A549 (cell line): ENCODE measurements around the gene ARPC2. TPM values are rescaled to one million over a fixed set of nuclear protein-coding genes. Genes with fewer than 3 reads are reported as not detected.

Source experiments
- ATAC-seq, 2 experiments: fragments of 200-7000 bp in 1 of 2; fragments of >200 bp in 1 of 2; cut with Nextera tagmentation in 1 of 2; cut with Tn5 transposase in 1 of 2; 3 replicates each; pipeline versions ENCODE4 v1.8.0 to v1.9.1; 2018 to 2020; ENCODE audit warnings: mild to moderate bottlenecking in 1 of 2, moderate library complexity in 1 of 2
- CTCF ChIA-PET: fragments of 300-600 bp; sonication (Branson Sonifier 250); formaldehyde crosslinking; extraction: SDS; loops from one replicate; lab custom pipeline; 2021; ENCODE audit warnings: antibody characterized with exemption, inconsistent platforms; lab: Yijun Ruan, JAX
- POLR2A ChIA-PET: fragments of 350-600 bp; formaldehyde crosslinking; extraction: SDS; loops from one replicate; lab custom pipeline; 2021; ENCODE audit warnings: antibody characterized with exemption, inconsistent platforms; lab: Yijun Ruan, JAX
- DNase-seq, 2 experiments: peaks; one replicate each; pipeline versions ENCODE4 v3.0.0 to v3.0.0-alpha.2; 2011 to 2016; ENCODE audit warnings: low read depth in 1 of 2, low spot score in 1 of 2
- FAIRE-seq: peaks from 2 replicates; lab custom pipeline; 2011; peaks lifted over from hg19 to GRCh38; lab: Jason Lieb, UNC
- H3K27ac ChIP-seq, 2 experiments: fragments of >200 bp; sonication (Bioruptor Twin); formaldehyde crosslinking; 3 replicates each; pipeline ENCODE4 v1.5.1; 2016 to 2017
- H3K4me1 ChIP-seq: fragments of >200 bp; sonication (Bioruptor Twin); formaldehyde crosslinking; 3 replicates; pipeline ENCODE4 v1.6.1; 2016
- H3K4me2 ChIP-seq: fragments of >200 bp; sonication (Bioruptor Twin); formaldehyde crosslinking; 3 replicates; pipeline ENCODE4 v1.6.1; 2016
- H3K4me3 ChIP-seq: fragments of >200 bp; sonication (Bioruptor Twin); formaldehyde crosslinking; 3 replicates; pipeline ENCODE4 v1.5.1; 2016
- H3K9me3 ChIP-seq: fragments of >200 bp; sonication (Bioruptor Twin); formaldehyde crosslinking; 3 replicates; pipeline ENCODE4 v1.6.1; 2016
- BCL3 ChIP-seq: fragments of >200 bp; sonication (Bioruptor Twin); formaldehyde crosslinking; IDR thresholded peaks from 3 replicates; pipeline ENCODE4 v1.6.1; 2016
- BHLHE40 ChIP-seq: IDR thresholded peaks from 2 replicates; pipeline ENCODE4 v1.6.1; 2012; ENCODE audit warnings: low read depth, low read length, inconsistent platforms
- CEBPB ChIP-seq, 2 experiments: fragments of >200 bp in 1 of 2; sonication (Bioruptor Twin) in 1 of 2; formaldehyde crosslinking in 1 of 2; IDR thresholded peaks; 2 replicates each; pipeline ENCODE4 v1.6.1; 2012 to 2016
- CHD2 ChIP-seq: fragments of 150-350 bp; IDR thresholded peaks from 2 replicates; pipeline ENCODE4 v1.6.1; 2014; ENCODE audit warnings: low read length; ENCODE audit not compliant: partially characterized antibody
- EHF ChIP-seq: fragments of 250-450 bp; sonication (Bioruptor Pico); IDR thresholded peaks from 2 replicates; pipeline ENCODE4 v1.5.0; 2020; ENCODE audit warnings: mild to moderate bottlenecking
- EHMT2 ChIP-seq: fragments of 200-600 bp; sonication (generic); IDR thresholded peaks from 2 replicates; pipeline ENCODE4 v1.6.1; 2016; ENCODE audit warnings: antibody characterized with exemption, low read depth, mild to moderate bottlenecking, moderate library complexity
- EP300 ChIP-seq, 2 experiments: fragments of >200 bp; sonication (Bioruptor Twin); formaldehyde crosslinking; IDR thresholded peaks; 2 replicates in 1 of 2; 3 replicates in 1 of 2; pipeline ENCODE4 v1.6.1; 2016 to 2017
- FOSB ChIP-seq: fragments of 250-450 bp; sonication (Bioruptor Pico); IDR thresholded peaks from 2 replicates; pipeline ENCODE4 v1.5.0; 2020; ENCODE audit warnings: mild to moderate bottlenecking, moderate library complexity
- FOSL2 ChIP-seq, 2 experiments: fragments of 450-650 bp in 1 of 2; fragments of >200 bp in 1 of 2; sonication (Bioruptor Twin) in 1 of 2; formaldehyde crosslinking; IDR thresholded peaks; 2 replicates each; pipeline versions ENCODE4 v1.5.0 to v1.6.1; 2016 to 2020; ENCODE audit warnings: mild to moderate bottlenecking in 1 of 2, moderate library complexity in 1 of 2
- GATA3 ChIP-seq: IDR thresholded peaks from 2 replicates; pipeline ENCODE4 v1.6.1; 2012; ENCODE audit warnings: borderline replicate concordance
- HES2 ChIP-seq: fragments of >200 bp; sonication (Bioruptor Twin); formaldehyde crosslinking; IDR thresholded peaks from 2 replicates; pipeline ENCODE4 v1.6.1; 2016
- HEYL ChIP-seq: fragments of 250-450 bp; sonication (Bioruptor Pico); IDR thresholded peaks from 2 replicates; pipeline ENCODE4 v1.8.0; 2021; ENCODE audit warnings: mild to moderate bottlenecking, moderate library complexity
- HMGXB4 ChIP-seq: fragments of 250-450 bp; sonication (Bioruptor Pico); IDR thresholded peaks from 2 replicates; pipeline ENCODE4 v1.5.0; 2021; ENCODE audit warnings: mild to moderate bottlenecking, moderate library complexity, borderline replicate concordance
- HOXB5 ChIP-seq: fragments of 250-450 bp; sonication (Bioruptor Pico); IDR thresholded peaks from 2 replicates; pipeline ENCODE4 v1.5.0; 2020; ENCODE audit warnings: mild to moderate bottlenecking, moderate library complexity
- JUN ChIP-seq, 2 experiments: fragments of >200 bp; sonication (Bioruptor Twin); formaldehyde crosslinking; IDR thresholded peaks; 2 replicates in 1 of 2; 3 replicates in 1 of 2; pipeline ENCODE4 v1.6.1; 2016 to 2017
- KDM5A ChIP-seq: fragments of 200-600 bp; sonication (generic); IDR thresholded peaks from 2 replicates; pipeline ENCODE4 v1.6.1; 2016; ENCODE audit warnings: antibody characterized with exemption, mild to moderate bottlenecking
- MAFK ChIP-seq: fragments of 450-650 bp; IDR thresholded peaks from 2 replicates; pipeline ENCODE4 v1.6.1; 2014; ENCODE audit not compliant: partially characterized antibody
- MAZ ChIP-seq: fragments of 150-350 bp; IDR thresholded peaks from 2 replicates; pipeline ENCODE4 v1.6.1; 2014; ENCODE audit warnings: antibody characterized with exemption, low read depth, low read length, borderline replicate concordance
- NFE2L2 ChIP-seq: fragments of 150-350 bp; conservative IDR thresholded peaks from 2 replicates; pipeline ENCODE4 v1.6.1; 2014; ENCODE audit warnings: low read length
- NPAS2 ChIP-seq: fragments of 250-450 bp; sonication (Bioruptor Pico); IDR thresholded peaks from 2 replicates; pipeline ENCODE4 v1.8.0; 2022; ENCODE audit warnings: mild to moderate bottlenecking, moderate library complexity, borderline replicate concordance
- PBX3 ChIP-seq: IDR thresholded peaks from 2 replicates; pipeline ENCODE4 v1.6.1; 2012
- PHF8 ChIP-seq: fragments of 200-600 bp; sonication (generic); IDR thresholded peaks from 2 replicates; pipeline ENCODE4 v1.6.1; 2016; ENCODE audit warnings: low read depth, mild to moderate bottlenecking, antibody characterized with exemption, moderate library complexity, borderline replicate concordance
- POLR2AphosphoS2 ChIP-seq: conservative IDR thresholded peaks from 2 replicates; pipeline ENCODE4 v1.6.1; 2012; ENCODE audit warnings: low read length, improper control_type of control experiment, inconsistent platforms
- RAD21 ChIP-seq, 2 experiments: fragments of >200 bp in 1 of 2; sonication (Bioruptor Twin) in 1 of 2; formaldehyde crosslinking in 1 of 2; IDR thresholded peaks in 1 of 2; conservative IDR thresholded peaks in 1 of 2; 2 replicates in 1 of 2; 3 replicates in 1 of 2; pipeline ENCODE4 v1.6.1; 2012 to 2018; ENCODE audit warnings: inconsistent platforms in 1 of 2
- RARB ChIP-seq: fragments of 250-450 bp; sonication (Bioruptor Pico); IDR thresholded peaks from 2 replicates; pipeline ENCODE4 v1.8.0; 2021; ENCODE audit warnings: mild to moderate bottlenecking, moderate library complexity
- RCOR1 ChIP-seq: fragments of 150-350 bp; IDR thresholded peaks from 2 replicates; pipeline ENCODE4 v1.6.1; 2014; ENCODE audit warnings: antibody characterized with exemption, low read length, low read depth
- RNF2 ChIP-seq: fragments of 200-600 bp; sonication (generic); IDR thresholded peaks from 2 replicates; pipeline ENCODE4 v1.6.1; 2016; ENCODE audit warnings: low read depth, mild to moderate bottlenecking, antibody characterized with exemption, moderate library complexity, borderline replicate concordance
- SMC3 ChIP-seq: fragments of >200 bp; sonication (Bioruptor Twin); formaldehyde crosslinking; IDR thresholded peaks from 3 replicates; pipeline ENCODE4 v1.6.1; 2018; ENCODE audit warnings: inconsistent platforms
- SREBF2 ChIP-seq: fragments of 450-650 bp; IDR thresholded peaks from 2 replicates; pipeline ENCODE4 v1.6.1; 2014; ENCODE audit warnings: mild to moderate bottlenecking, moderate library complexity
- TP53 ChIP-seq: fragments of 250-450 bp; sonication (Bioruptor Pico); IDR thresholded peaks from 2 replicates; pipeline ENCODE4 v1.5.0; 2021; ENCODE audit warnings: mild to moderate bottlenecking, moderate library complexity
- USF2 ChIP-seq: fragments of 450-650 bp; IDR thresholded peaks from 2 replicates; pipeline ENCODE4 v1.6.1; 2014; ENCODE audit warnings: antibody characterized with exemption
- ZC3H11A ChIP-seq: fragments of 450-650 bp; IDR thresholded peaks from 2 replicates; pipeline ENCODE4 v1.6.1; 2014; ENCODE audit warnings: antibody characterized with exemption, mild to moderate bottlenecking
- ZFP36 ChIP-seq: fragments of 450-650 bp; IDR thresholded peaks from 2 replicates; pipeline ENCODE4 v1.6.1; 2014; ENCODE audit warnings: borderline replicate concordance; ENCODE audit not compliant: partially characterized antibody
- ZSCAN20 ChIP-seq: fragments of 250-450 bp; sonication (Bioruptor Pico); IDR thresholded peaks from 2 replicates; pipeline ENCODE4 v1.8.0; 2022; ENCODE audit warnings: mild to moderate bottlenecking, moderate library complexity
- WGBS: methylation state at CpG from one replicate; pipeline ENCODE4 v1.1.6; 2017; ENCODE audit errors: missing lambda C conversion rate; 5-methylcytosine and 5-hydroxymethylcytosine counted together
- polyA plus RNA-seq, 4 experiments: library from polyadenylated mRNA; depleted of rRNA in 3 of 4; stranded (reverse); fragments of >200 nt; fragmentation: RNase III in 1 of 4; extraction: RNeasy Plus Mini Kit Qiagen cat#74134 plus additional on column Dnase treatment in 1 of 4; gene quantifications; 2 replicates in 3 of 4; 3 replicates in 1 of 4; pipeline ENCODE4 v1.2.3, GENCODE V29; 2011 to 2017

The ARPC2 gene
- polyA plus RNA-seq, 2 of the 4 experiments (the other 2 are of a cell fraction): 263 to 374 TPM

- DNase-seq: no peak
- H3K4me2 ChIP-seq: no peak overlapping the region
- ATAC-seq: no peak
- no peak for FAIRE-seq
- CTCF ChIA-PET: interaction anchor here (1.0 to 2.7 kb wide), 7 partner anchors 15 to 468 kb away, joined by 3 to 8 read pairs (median 4); partner anchors contain the start of genes AAMP, PNKD and TMBIM1
- H3K9me3 ChIP-seq: no peaks in the 10 kb centered on the region
- no peak overlapping the region for H3K4me3 ChIP-seq
- POLR2A ChIA-PET: no interaction called here
- H3K27ac ChIP-seq: no peak overlapping the region
- H3K4me1 ChIP-seq: no peaks in the 10 kb centered on the region
- TF ChIP-seq SMC3 (no peak), NPAS2 (CRISPR knock-in tag) (no peak), HES2 (no peak), EP300 (IDR thresholded peaks at IDR 0.05) (no peak), POLR2AphosphoS2 (no peak), NFE2L2 (no peak), HMGXB4 (no peak), HOXB5 (CRISPR knock-in tag) (no peak), CEBPB (IDR thresholded peaks at IDR 0.05) (no peak), RCOR1 (no peak), RNF2 (no peak), BHLHE40 (no peak), ZSCAN20 (CRISPR knock-in tag) (no peak), RARB (CRISPR knock-in tag) (no peak), PBX3 (no peak), CHD2 (no peak), FOSL2 (IDR thresholded peaks at IDR 0.05) (no peak), FOSL2 (CRISPR knock-in tag; IDR thresholded peaks at IDR 0.05) (no peak)
- 93% methylated on average over 5 of the region's 5 CpGs for WGBS
Measured at GRCh38 chr2:218253232-218253625, 36.2 kb downstream of the ARPC2 start.

GRCh38 chr2:218255446-218255845, 38.5 kb downstream of the ARPC2 start:
- DNase-seq: no peak
- no peak for TF ChIP-seq RAD21 (conservative IDR thresholded peaks at IDR 0.05 in 1 of 2, IDR thresholded peaks at IDR 0.05 in 1 of 2)
- TF ChIP-seq TP53 (CRISPR knock-in tag): no peak
- no peak for TF ChIP-seq ZFP36
- TF ChIP-seq MAZ: no peak
- TF ChIP-seq USF2: no peak
- TF ChIP-seq GATA3: no peak
- TF ChIP-seq RCOR1: no peak
- no peak for TF ChIP-seq HEYL (CRISPR knock-in tag)
- TF ChIP-seq JUN (IDR thresholded peaks at IDR 0.05): no peak
- no peak for TF ChIP-seq BCL3
- no peak for TF ChIP-seq MAFK
- no peak for TF ChIP-seq EHF
- TF ChIP-seq SREBF2: no peak
- TF ChIP-seq FOSB (CRISPR knock-in tag): no peak
- no peak for TF ChIP-seq ZC3H11A
- no peak for TF ChIP-seq RARB (CRISPR knock-in tag)
- TF ChIP-seq EHMT2: no peak
- no peak for TF ChIP-seq PHF8
- TF ChIP-seq KDM5A: no peak
- TF ChIP-seq ZSCAN20 (CRISPR knock-in tag): no peak
- TF ChIP-seq, all 56 proteins: peak for 0
- ChIA-PET CTCF (interaction anchor here (1.0 to 2.1 kb wide), 2 partner anchors 10 to 70 kb away, joined by 3 to 5 read pairs; no protein-coding TSS in a partner anchor), POLR2A (no interaction called here)
- Histone ChIP-seq H3K4me2 (no peak overlapping the region), H3K9me3 (no peaks in the 10 kb centered on the region), H3K27ac (no peak overlapping the region), H3K4me3 (no peak overlapping the region), H3K4me1 (no peaks in the 10 kb centered on the region)
- 69% methylated on average over 6 of the region's 6 CpGs for WGBS
- ATAC-seq: no peak
- FAIRE-seq: no peak
